ENCODE measurements around the gene NEDD4L.

The NEDD4L gene

GRCh38 chr18:58344080-58344670 is 300.1 kb downstream of the NEDD4L start:
- no peak for DNase-seq (ENCODE audit: low read depth, low spot score)

GRCh38 chr18:58344861-58345463 is 300.9 kb downstream of the NEDD4L start:
- DNase-seq (ENCODE audit: low read depth, low spot score) = no peak

- DNase-seq (ENCODE audit: low read depth, low spot score) = no peak
Measured at GRCh38 chr18:58345875-58346274, 301.8 kb downstream of the NEDD4L start.

GRCh38 chr18:58347135-58347534 is 303.1 kb downstream of the NEDD4L start:
- DNase-seq (ENCODE audit: low read depth, low spot score) = no peak

GRCh38 chr18:58348517-58348916 is 304.5 kb downstream of the NEDD4L start:
- DNase-seq (ENCODE audit: low read depth, low spot score) = no peak

- DNase-seq (ENCODE audit: low read depth, low spot score) = no peak
Measured at GRCh38 chr18:58348951-58349350, 304.9 kb downstream of the NEDD4L start.

GRCh38 chr18:58349650-58350049 is 305.6 kb downstream of the NEDD4L start:
- DNase-seq (ENCODE audit: low read depth, low spot score) = no peak

- no peak for DNase-seq (ENCODE audit: low read depth, low spot score)
Measured at GRCh38 chr18:58350526-58350925, 306.5 kb downstream of the NEDD4L start.

- no peak for DNase-seq (ENCODE audit: low read depth, low spot score)
Measured at GRCh38 chr18:58351776-58352175, 307.8 kb downstream of the NEDD4L start.

GRCh38 chr18:58353581-58353980 is 309.6 kb downstream of the NEDD4L start:
- no peak for DNase-seq (ENCODE audit: low read depth, low spot score)

GRCh38 chr18:58354051-58354450 is 310.0 kb downstream of the NEDD4L start:
- DNase-seq (ENCODE audit: low read depth, low spot score) = no peak

- no peak for DNase-seq (ENCODE audit: low read depth, low spot score)
Measured at GRCh38 chr18:58354791-58355190, 310.8 kb downstream of the NEDD4L start.

- DNase-seq (ENCODE audit: low read depth, low spot score) = no peak
Measured at GRCh38 chr18:58355243-58355642, 311.2 kb downstream of the NEDD4L start.

- no peak for DNase-seq (ENCODE audit: low read depth, low spot score)
Measured at GRCh38 chr18:58359218-58359617, 315.2 kb downstream of the NEDD4L start.

- DNase-seq (ENCODE audit: low read depth, low spot score) = no peak
Measured at GRCh38 chr18:58359620-58360019, 315.6 kb downstream of the NEDD4L start.

GRCh38 chr18:58360324-58360723 is 316.3 kb downstream of the NEDD4L start:
- DNase-seq (ENCODE audit: low read depth, low spot score) = no peak

GRCh38 chr18:58361212-58361611 is 317.2 kb downstream of the NEDD4L start:
- DNase-seq (ENCODE audit: low read depth, low spot score) = no peak

- peak; percentile 53 for DNase-seq (ENCODE audit: low read depth, low spot score)
Measured at GRCh38 chr18:58362027-58362575, 318.1 kb downstream of the NEDD4L start.

- DNase-seq (ENCODE audit: low read depth, low spot score) = no peak
Measured at GRCh38 chr18:58362829-58363271, 318.8 kb downstream of the NEDD4L start.

GRCh38 chr18:58363767-58364540 is 319.9 kb downstream of the NEDD4L start:
- no peak for DNase-seq (ENCODE audit: low read depth, low spot score)

GRCh38 chr18:58364876-58365528 is 321.0 kb downstream of the NEDD4L start:
- no peak for DNase-seq (ENCODE audit: low read depth, low spot score)
